Adrenal gland (tissue), 5 donors: ENCODE measurements around the gene BRD4.

Source experiments
- CTCF ChIP-seq, 6 experiments: fragments of 450-650 bp in 4 of 6; fragments of 200-600 bp in 2 of 6; sonication (generic) in 1 of 6; IDR thresholded peaks; 1 replicate in 5 of 6; 2 replicates in 1 of 6; pipeline versions ENCODE4 v1.5.1 to v1.8.0; 2016 to 2021; ENCODE audit warnings: antibody characterized with exemption in 6 of 6, mild to moderate bottlenecking in 2 of 6, moderate library complexity in 1 of 6
- POLR2A ChIP-seq, 2 donors: fragments of 450-650 bp; IDR thresholded peaks; one replicate each; pipeline ENCODE4 v1.6.1; 2017; ENCODE audit warnings: antibody characterized with exemption in 2 of 2, mild to moderate bottlenecking in 2 of 2, moderate library complexity in 1 of 2
- donor health status: DM: no; HTN: no; CAD: no.

- peak in 1 of 2 donors; percentile 27 for TF ChIP-seq POLR2A (IDR thresholded peaks at IDR 0.05)
- TF ChIP-seq CTCF (IDR thresholded peaks at IDR 0.05), result no peak
These were observed 46.3 kb upstream of the BRD4 start for GRCh38 chr19:15378534-15379082.
